WI38 (cell line): Measurements from ENCODE around the gene COL4A1.
A peak's percentile ranks its signal among the peaks of the same experiment; 100 is the strongest.
"Not testable (repeated sequence)": the region's sequence is repeated elsewhere in the genome, so short reads cannot be mapped to it uniquely, and the experiment has no call there.

ENCODE experiments used
- H3K4me3 ChIP-seq: 2 replicates; pipeline ENCODE4 v1.5.1; 2011; ENCODE audit warnings: low read depth, mild to moderate bottlenecking, control low read depth, low read length
- TF ChIP-seq, protein P1 (sequence below): IDR thresholded peaks from 2 replicates; pipeline ENCODE4 v1.5.1; 2012; ENCODE audit warnings: low read depth, mild to moderate bottlenecking, control low read depth, low read length

Gene COL4A1

DNA sequence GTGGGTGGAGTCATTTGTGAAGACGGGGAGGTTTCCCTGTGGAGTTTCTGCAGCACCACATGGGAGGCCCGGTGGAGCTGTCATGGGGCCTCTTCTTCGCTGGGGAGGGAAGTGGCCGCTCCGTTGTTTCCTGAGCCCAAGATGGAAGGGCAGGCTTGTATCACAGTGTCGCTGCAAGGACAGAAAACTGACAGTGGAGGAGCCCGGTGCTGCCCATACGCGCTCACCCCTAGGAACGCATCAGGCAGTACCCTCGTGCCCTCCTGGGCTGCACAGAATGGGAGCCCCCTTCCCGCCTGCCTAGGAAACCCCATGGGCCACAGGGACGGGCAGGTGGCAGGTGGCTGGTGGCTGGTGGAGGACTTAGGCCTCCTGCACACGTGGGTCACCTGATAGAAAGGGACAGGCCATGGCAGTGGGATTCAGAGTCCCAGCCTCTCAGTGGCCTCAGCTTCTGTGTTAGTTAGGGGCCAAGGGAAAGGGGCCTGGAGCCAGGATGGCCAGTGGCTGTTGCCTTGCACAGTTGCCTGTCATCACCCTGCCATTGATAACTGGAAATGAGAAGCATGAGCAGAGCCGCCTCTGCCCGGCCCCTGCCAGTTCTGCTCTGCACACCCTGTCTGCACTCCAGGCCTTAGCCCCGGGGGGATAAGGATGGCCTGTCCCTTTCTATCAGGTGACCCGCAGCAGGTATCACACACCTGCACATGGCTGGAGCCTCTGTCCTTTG lies 7.7 kb upstream of the COL4A1 start:
- TF ChIP-seq, protein P1, sequence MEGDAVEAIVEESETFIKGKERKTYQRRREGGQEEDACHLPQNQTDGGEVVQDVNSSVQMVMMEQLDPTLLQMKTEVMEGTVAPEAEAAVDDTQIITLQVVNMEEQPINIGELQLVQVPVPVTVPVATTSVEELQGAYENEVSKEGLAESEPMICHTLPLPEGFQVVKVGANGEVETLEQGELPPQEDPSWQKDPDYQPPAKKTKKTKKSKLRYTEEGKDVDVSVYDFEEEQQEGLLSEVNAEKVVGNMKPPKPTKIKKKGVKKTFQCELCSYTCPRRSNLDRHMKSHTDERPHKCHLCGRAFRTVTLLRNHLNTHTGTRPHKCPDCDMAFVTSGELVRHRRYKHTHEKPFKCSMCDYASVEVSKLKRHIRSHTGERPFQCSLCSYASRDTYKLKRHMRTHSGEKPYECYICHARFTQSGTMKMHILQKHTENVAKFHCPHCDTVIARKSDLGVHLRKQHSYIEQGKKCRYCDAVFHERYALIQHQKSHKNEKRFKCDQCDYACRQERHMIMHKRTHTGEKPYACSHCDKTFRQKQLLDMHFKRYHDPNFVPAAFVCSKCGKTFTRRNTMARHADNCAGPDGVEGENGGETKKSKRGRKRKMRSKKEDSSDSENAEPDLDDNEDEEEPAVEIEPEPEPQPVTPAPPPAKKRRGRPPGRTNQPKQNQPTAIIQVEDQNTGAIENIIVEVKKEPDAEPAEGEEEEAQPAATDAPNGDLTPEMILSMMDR = no peak

DNA sequence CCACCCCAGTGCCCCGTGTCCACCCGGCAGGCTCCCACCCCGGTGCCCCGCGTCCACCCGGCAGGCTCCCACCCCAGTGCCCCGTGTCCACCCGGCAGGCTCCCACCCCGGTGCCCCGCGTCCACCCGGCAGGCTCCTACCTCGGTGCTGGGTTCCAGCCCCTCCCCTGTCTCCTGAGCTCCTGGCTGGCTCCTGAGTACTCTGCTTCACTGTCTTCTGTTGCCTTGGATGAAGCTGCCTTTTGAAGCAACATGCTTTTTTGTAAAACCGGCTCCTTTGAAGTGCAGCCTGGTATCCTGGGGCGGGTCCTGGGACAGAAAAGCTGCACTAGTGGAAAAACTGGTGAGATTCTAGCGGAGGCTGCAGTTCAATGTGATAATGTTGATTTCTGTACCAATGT lies 6.8 kb upstream of the COL4A1 start:
- H3K4me3 ChIP-seq = not testable (repeated sequence)

More for the DNA sequence above, 7.7 kb upstream of the COL4A1 start:
- H3K4me3 ChIP-seq = no peak overlapping the region

DNA sequence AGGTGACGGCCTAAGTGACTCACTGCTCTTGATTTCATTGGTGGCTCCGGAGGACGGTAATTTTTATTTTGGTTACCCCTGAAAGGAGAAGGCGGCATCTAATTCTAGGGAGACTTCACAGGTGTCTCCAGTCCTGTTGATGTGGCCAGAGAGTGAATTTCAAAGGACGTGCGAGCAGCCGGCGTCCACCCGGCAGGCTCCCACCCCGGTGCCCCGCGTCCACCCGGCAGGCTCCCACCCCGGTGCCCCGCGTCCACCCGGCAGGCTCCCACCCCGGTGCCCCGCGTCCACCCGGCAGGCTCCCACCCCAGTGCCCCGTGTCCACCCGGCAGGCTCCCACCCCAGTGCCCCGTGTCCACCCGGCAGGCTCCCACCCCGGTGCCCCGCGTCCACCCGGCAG lies 6.3 kb upstream of the COL4A1 start:
- H3K4me3 ChIP-seq = not testable (repeated sequence)

DNA sequence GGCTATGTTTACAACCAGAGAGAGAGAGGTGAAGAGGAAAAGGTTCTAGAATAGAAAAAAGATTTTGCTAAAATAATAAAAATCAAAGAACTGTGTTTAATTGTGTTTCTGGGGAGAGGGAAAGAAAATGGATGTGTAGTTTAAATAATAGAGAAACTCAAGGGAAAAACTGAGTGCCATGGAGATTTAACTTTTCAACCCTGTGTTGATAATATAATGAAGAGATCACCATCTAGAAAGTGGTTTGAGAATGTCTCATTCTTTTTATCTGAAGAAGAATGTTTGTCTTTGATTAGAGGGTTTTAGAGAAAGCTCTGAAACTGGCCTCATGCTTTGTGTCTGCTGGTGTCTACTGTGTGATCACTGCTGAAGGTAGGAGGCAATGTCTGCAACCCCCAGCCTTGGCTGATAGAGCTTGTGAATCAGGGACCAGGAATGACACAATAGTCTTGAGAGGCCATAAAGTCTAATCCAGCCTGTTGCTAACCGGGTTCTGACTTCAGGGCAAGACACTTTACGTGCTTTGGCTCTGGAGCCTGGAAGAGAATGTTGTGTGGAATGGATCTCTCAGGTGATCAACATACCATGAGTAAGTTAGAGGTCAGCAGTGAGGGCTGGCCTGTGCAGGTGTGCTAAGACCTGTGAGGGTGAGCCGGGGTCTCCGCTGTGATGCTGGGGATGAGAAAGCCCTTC lies 5.5 kb upstream of the COL4A1 start:
- TF ChIP-seq, protein P1 = no peak

DNA sequence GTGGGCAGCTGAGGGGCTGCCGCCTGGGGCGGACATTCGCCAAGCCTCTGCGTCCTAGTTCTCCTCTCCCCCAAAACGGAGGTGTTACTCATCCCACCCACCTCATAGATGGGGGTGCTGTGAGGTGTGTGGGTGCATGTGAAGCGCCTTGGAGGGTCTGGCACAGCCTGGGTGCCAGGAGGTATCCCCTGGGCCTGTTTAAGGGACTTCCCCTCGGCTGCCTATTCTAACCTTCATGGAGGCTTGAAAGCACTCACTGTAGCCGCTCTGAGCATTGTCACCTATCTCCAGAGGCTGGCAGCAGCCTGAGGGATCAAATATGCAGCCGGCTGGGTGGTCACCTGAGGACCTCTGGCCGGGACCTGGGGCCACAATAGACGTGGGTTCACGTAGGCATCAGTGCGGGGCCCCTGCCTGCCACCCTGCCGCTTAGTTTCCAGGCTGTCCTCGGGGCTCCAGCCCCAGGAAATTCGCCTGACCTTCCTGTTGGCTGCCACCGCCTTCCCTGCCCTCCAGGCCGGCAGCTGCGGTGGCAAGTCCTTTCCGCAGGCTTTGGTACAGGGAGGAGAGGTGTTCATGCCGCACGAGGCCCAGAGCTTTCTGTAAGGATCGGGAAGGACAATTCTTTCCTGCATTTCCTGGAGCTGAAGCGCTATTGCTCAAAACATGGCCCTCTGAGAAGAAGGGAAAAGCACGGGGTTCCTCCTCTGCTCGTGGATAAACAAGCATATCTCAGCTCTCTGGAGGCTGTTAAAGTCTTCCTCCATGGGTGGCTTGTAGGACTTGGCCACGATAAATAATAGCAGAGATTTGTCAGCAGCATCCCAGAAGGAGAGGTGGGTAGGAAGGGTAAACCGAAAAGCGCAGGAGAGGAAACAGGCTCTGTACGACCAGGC lies 4.7 kb upstream of the COL4A1 start:
- 0 out of 2 replicates have a peak overlapping the region, but pooled peaks have one; percentile 6 for H3K4me3 ChIP-seq
- TF ChIP-seq, protein P1 = no peak

More for the DNA sequence above, 5.5 kb upstream of the COL4A1 start:
- no peak overlapping the region for H3K4me3 ChIP-seq

DNA sequence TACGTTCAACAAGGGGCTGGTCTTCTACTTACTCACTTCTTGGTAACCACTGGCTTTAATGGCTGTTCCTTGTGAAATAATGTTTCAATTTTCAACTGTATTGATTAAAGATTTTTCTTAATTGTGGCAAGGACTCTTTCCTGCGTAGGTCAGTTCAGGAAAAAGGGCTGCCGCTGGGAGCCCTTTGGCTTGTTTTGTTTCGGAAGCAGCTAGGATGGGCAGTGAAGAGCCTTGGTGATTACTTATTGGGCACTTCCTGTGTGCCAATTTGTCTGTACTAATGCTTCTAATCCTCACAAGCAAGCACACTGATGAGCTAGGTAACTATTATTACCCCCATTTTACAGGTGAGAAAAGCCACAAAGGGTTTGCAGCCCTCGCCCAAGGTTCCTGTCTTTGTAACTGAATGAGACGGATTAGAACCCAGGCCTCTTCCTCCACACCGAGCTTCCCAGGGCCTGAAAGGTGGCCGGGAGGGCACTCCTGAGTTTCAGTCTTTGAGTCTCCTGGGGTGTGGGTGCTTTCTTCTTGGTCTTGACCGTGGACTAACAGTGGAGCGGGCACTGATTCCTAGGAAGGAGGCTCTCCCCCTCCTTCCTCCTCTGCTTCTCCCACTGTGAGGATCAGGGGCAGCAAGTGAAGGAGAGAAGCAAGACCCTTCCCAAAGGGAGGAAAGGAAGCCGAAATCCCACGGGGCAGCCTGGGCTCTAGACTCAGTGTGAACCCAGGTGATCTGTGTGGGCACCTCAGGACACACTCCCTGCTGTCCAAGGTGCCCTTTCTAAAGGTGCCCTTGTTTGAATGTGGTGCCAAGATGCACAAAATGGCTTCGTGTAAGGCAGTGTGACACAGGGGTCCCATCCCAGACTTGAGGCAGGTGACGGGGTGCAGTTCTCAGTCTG lies 3.8 kb upstream of the COL4A1 start:
- no peak overlapping the region for H3K4me3 ChIP-seq
- TF ChIP-seq, protein P1 = no peak

DNA sequence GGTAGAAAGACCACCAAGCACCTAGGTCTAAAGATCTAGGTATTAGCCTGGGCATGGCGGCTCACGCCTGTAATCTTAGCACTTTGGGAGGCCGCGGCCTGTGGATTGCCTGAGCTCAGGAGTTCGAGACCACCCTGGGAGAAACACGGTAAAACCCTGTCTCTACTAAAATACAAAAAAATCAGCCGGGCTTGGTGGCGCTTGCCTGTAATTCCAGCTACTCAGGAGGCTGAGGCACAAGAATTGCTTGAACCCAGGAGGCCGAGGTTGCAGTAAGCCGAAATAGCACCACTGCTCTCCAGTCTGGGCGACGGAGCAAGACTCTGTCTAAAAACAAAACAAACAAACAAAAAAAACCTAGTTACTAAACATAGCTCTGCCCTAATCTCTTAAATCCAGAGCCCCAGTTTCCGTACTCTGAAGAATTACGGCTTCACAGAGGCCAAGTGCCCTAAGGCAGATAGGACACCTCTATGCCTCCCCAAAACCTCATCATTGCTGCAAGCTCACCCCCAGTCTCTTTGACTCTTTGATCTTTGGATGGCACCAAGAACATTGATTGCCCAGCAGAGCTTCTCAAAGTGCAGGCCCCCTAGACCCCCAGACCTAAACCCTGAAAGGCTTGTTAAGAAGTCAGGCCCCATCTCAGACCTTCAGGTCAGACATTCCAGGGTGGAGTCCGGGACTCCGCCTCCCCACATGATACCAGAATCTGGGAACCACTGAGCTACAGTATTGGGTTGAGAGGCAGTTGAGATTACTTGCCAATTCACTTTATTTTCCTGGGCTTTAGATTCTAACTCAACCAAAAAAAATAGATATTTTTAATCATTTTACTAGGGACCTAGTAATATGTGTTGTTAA lies 2.9 kb upstream of the COL4A1 start:
- TF ChIP-seq, protein P1 = no peak
- H3K4me3 ChIP-seq = peak overlapping the region; percentile 91
